ENCODE results near the gene CACNB1.

The CACNB1 gene

GRCh38 chr17:39225308-39225958 is 28.0 kb upstream of the CACNB1 start, which contains the start of gene STAC2:
TSS of gene STAC2 (minus strand) at chr17:39225945. CDS start at chr17:39225502, 443 bp downstream.
- peak; percentile 43 for DNase-seq

GRCh38 chr17:39224778-39225307 is 27.4 kb upstream of the CACNB1 start:
- DNase-seq = no peak

- peak; percentile 34 for DNase-seq
Measured at GRCh38 chr17:39223907-39224777, 26.7 kb upstream of the CACNB1 start.

GRCh38 chr17:39222866-39223834 is 25.7 kb upstream of the CACNB1 start:
- peak; percentile 41 for DNase-seq

GRCh38 chr17:39222151-39222550 is 24.7 kb upstream of the CACNB1 start:
- no peak for DNase-seq

GRCh38 chr17:39221572-39221971 is 24.1 kb upstream of the CACNB1 start:
- no peak for DNase-seq

GRCh38 chr17:39219647-39220154 is 22.2 kb upstream of the CACNB1 start:
- DNase-seq = no peak

GRCh38 chr17:39218906-39219305 is 21.4 kb upstream of the CACNB1 start:
- no peak for DNase-seq

- DNase-seq = no peak
Measured at GRCh38 chr17:39217734-39218369, 20.4 kb upstream of the CACNB1 start.

GRCh38 chr17:39213852-39214251 is 16.4 kb upstream of the CACNB1 start:
- DNase-seq = no peak

- no peak for DNase-seq
Measured at GRCh38 chr17:39212841-39213480, 15.5 kb upstream of the CACNB1 start.

- no peak for DNase-seq
Measured at GRCh38 chr17:39212195-39212810, 14.8 kb upstream of the CACNB1 start.

GRCh38 chr17:39210093-39210434 is 12.6 kb upstream of the CACNB1 start:
- DNase-seq = no peak

GRCh38 chr17:39209317-39210092 is 12.0 kb upstream of the CACNB1 start:
- no peak for DNase-seq

GRCh38 chr17:39208893-39209292 is 11.4 kb upstream of the CACNB1 start:
- DNase-seq = peak; percentile 90

- DNase-seq = no peak
Measured at GRCh38 chr17:39208136-39208535, 10.7 kb upstream of the CACNB1 start.

- peak; percentile 52 for DNase-seq
Measured at GRCh38 chr17:39205112-39205526, 7.7 kb upstream of the CACNB1 start.

- DNase-seq = no peak
Measured at GRCh38 chr17:39204245-39204644, 6.8 kb upstream of the CACNB1 start.

- DNase-seq = no peak
Measured at GRCh38 chr17:39200957-39201510, 3.6 kb upstream of the CACNB1 start.

All from NCI-H82 (cell line).